GM13977 (cell line): ENCODE data around the gene CDHR3.

ENCODE experiments used
- DNase-seq: peaks from one replicate; pipeline ENCODE4 v3.0.0; 2012; ENCODE audit warnings: low spot score
- CTCF ChIP-seq: IDR thresholded peaks from 2 replicates; pipeline ENCODE4 v1.5.1; 2012; ENCODE audit warnings: mild to moderate bottlenecking, control low read depth; ENCODE audit not compliant: insufficient read depth; ENCODE audit errors: extremely low read depth, missing control alignments
- in situ Hi-C: fragments of 300-500 bp; cut with MboI; formaldehyde crosslinking; loops from one replicate; pipeline ENCODE4 v1.12.0; 2022; ENCODE audit warnings: low sequenced_read_pairs, low pct_unique_long_range_greater_than_20kb, mixed read lengths, inconsistent platforms; ENCODE audit not compliant: unreplicated experiment

The CDHR3 gene

GRCh38 chr7:106041140-106041717, 78.2 kb downstream of the CDHR3 start:
- in situ Hi-C loops, result loop anchor here (5.0 kb wide), 1 partner anchor 274 kb away; no protein-coding TSS in a partner anchor
- peak; percentile 66 for TF ChIP-seq CTCF
- peak; percentile 62 for DNase-seq

- in situ Hi-C loops, result loop anchor here (5.0 kb wide), 1 partner anchor 275 kb away; no protein-coding TSS in a partner anchor
- TF ChIP-seq CTCF, result no peak
- DNase-seq, result no peak
Measured at GRCh38 chr7:106042196-106042611, 79.1 kb downstream of the CDHR3 start.

- no peak for DNase-seq
- in situ Hi-C loops, result no loop called here
- TF ChIP-seq CTCF, result no peak
Measured at GRCh38 chr7:106045139-106045538, 82.1 kb downstream of the CDHR3 start.

GRCh38 chr7:106045586-106045985, 82.5 kb downstream of the CDHR3 start:
- DNase-seq, result no peak
- in situ Hi-C loops, result no loop called here
- TF ChIP-seq CTCF, result no peak

GRCh38 chr7:106047184-106047583, 84.1 kb downstream of the CDHR3 start:
- TF ChIP-seq CTCF, result no peak
- DNase-seq, result no peak
- in situ Hi-C loops, result no loop called here

- no peak for DNase-seq
- in situ Hi-C loops, result no loop called here
- TF ChIP-seq CTCF, result no peak
Measured at GRCh38 chr7:106047818-106048705, 85.0 kb downstream of the CDHR3 start.
